HepG2 (cell line): Measurements from ENCODE around the gene CDCA5. TPM values are rescaled to one million over a fixed set of nuclear protein-coding genes. Genes with fewer than 3 reads are reported as not detected.

ENCODE experiments used
- E2F5 ChIP-seq: sonication (generic); formaldehyde crosslinking; conservative IDR thresholded peaks from 2 replicates; pipeline ENCODE4 v1.4.0; 2020; ENCODE audit warnings: missing genetic modification reagents
- GMEB1 ChIP-seq: sonication (generic); formaldehyde crosslinking; IDR thresholded peaks from 2 replicates; pipeline ENCODE4 v1.5.1; 2020; ENCODE audit warnings: missing genetic modification reagents, mild to moderate bottlenecking, borderline replicate concordance
- GTF2F1 ChIP-seq: fragments of 150-350 bp; IDR thresholded peaks from 2 replicates; pipeline ENCODE4 v1.6.1; 2014; ENCODE audit warnings: low read length
- HINFP ChIP-seq: sonication (generic); formaldehyde crosslinking; IDR thresholded peaks from 2 replicates; pipeline ENCODE4 v1.4.0; 2020; ENCODE audit warnings: low read depth, mild to moderate bottlenecking, missing genetic modification reagents
- HMGXB4 ChIP-seq, 2 experiments: sonication (generic) in 1 of 2; formaldehyde crosslinking in 1 of 2; IDR thresholded peaks; 2 replicates each; pipeline versions ENCODE4 v1.4.0 to v1.6.1; 2018 to 2020; ENCODE audit warnings: missing genetic modification reagents in 2 of 2, borderline replicate concordance in 1 of 2, low read depth in 1 of 2, mild to moderate bottlenecking in 1 of 2, missing biosample characterization in 1 of 2
- MEIS2 ChIP-seq: sonication (generic); formaldehyde crosslinking; IDR thresholded peaks from 2 replicates; pipeline ENCODE4 v1.9.0; 2021; ENCODE audit warnings: mild to moderate bottlenecking, missing genetic modification reagents
- MTA3 ChIP-seq: sonication (generic); formaldehyde crosslinking; IDR thresholded peaks from 2 replicates; pipeline ENCODE4 v1.4.0; 2020; ENCODE audit warnings: missing genetic modification reagents
- ONECUT2 ChIP-seq: sonication (generic); formaldehyde crosslinking; IDR thresholded peaks from 2 replicates; pipeline ENCODE4 v1.4.0; 2020; ENCODE audit warnings: missing genetic modification reagents
- PAXIP1 ChIP-seq: sonication (generic); formaldehyde crosslinking; conservative IDR thresholded peaks from 2 replicates; pipeline ENCODE4 v1.4.0; 2020; ENCODE audit warnings: mild to moderate bottlenecking, missing genetic modification reagents, moderate library complexity
- SRSF4 ChIP-seq: fragments of 200-400 bp; formaldehyde crosslinking; IDR thresholded peaks from one replicate; pipeline ENCODE4 v1.6.1; 2018; ENCODE audit warnings: mild to moderate bottlenecking, low read depth, low read length, moderate library complexity; ENCODE audit not compliant: poor library complexity, severe bottlenecking
- UBTF ChIP-seq: sonication (generic); formaldehyde crosslinking; IDR thresholded peaks from 2 replicates; pipeline ENCODE4 v1.4.0; 2020; ENCODE audit warnings: mild to moderate bottlenecking, missing genetic modification reagents
- YY1 ChIP-seq: IDR thresholded peaks from 2 replicates; pipeline ENCODE4 v1.6.1; 2011; ENCODE audit warnings: low read length, low read depth, moderate library complexity, mild to moderate bottlenecking; ENCODE audit not compliant: insufficient read depth, insufficient replicate concordance
- ZMYM3 ChIP-seq: sonication (generic); formaldehyde crosslinking; IDR thresholded peaks from 2 replicates; pipeline ENCODE4 v1.5.1; 2020; ENCODE audit warnings: mild to moderate bottlenecking, missing genetic modification reagents
- ZNF17 ChIP-seq: sonication (generic); formaldehyde crosslinking; IDR thresholded peaks from 2 replicates; pipeline ENCODE4 v1.5.0; 2020; ENCODE audit warnings: mild to moderate bottlenecking, missing genetic modification reagents
- ZNF563 ChIP-seq: sonication (generic); formaldehyde crosslinking; IDR thresholded peaks from 2 replicates; pipeline ENCODE4 v1.8.0; 2022; ENCODE audit warnings: mild to moderate bottlenecking, moderate library complexity, missing genetic modification reagents
- polyA plus RNA-seq, 8 experiments: library from polyadenylated mRNA; depleted of rRNA in 3 of 8; stranded (reverse) in 7 of 8; unstranded in 1 of 8; fragments of >200 nt; fragmentation: Illumina TruSeq in 4 of 8; extraction: Trizol in 4 of 8; gene quantifications; 2 replicates each; pipeline versions ENCODE4 v1.2.1 to v1.2.3, GENCODE V29; 2011 to 2016; ENCODE audit warnings: low read depth in 4 of 8, missing spikeins in 1 of 8, mixed read lengths in 1 of 8; ENCODE audit not compliant: insufficient read depth in 1 of 8
- total RNA-seq, 5 experiments: library from RNA; depleted of rRNA; stranded (reverse); fragments of >200 nt; fragmentation: Illumina TruSeq; extraction: Trizol; gene quantifications; 2 replicates each; pipeline ENCODE4 v1.2.3, GENCODE V29; 2016; ENCODE audit warnings: low read depth in 1 of 5

The CDCA5 gene
- total and polyA plus RNA-seq, 2 of the 13 experiments (the other 11 are each of a cell fraction or from before 2014, with no cell fraction given) = 13.5 to 50.6 TPM

- TF ChIP-seq ZMYM3 (no peak), ZNF17 (CRISPR knock-in tag) (no peak), MTA3 (CRISPR knock-in tag) (no peak), SRSF4 (peak; percentile 73), HINFP (CRISPR knock-in tag) (no peak; the same call in none of the 2 replicates), GMEB1 (CRISPR knock-in tag) (peak; percentile 91; the same call in 1 of the 2 replicates), UBTF (CRISPR knock-in tag) (peak; percentile 100), ZNF563 (CRISPR knock-in tag) (peak; percentile 58), GTF2F1 (no peak), HMGXB4 (CRISPR knock-in tag; IDR thresholded peaks at IDR 0.05; ENCODE audit: borderline replicate concordance in 1 of 2, low read depth in 1 of 2) (peak; percentile 54 to 92), YY1 (peak; percentile 65), MEIS2 (CRISPR knock-in tag) (no peak; the same call in none of the 2 replicates), ONECUT2 (CRISPR knock-in tag) (no peak), E2F5 (no peak; the same call in 1 of the 2 replicates), PAXIP1 (CRISPR knock-in tag) (peak; percentile 56)
These were observed 33.6 kb upstream of the CDCA5 start, which contains the start of gene ZNHIT2 (continued) for GRCh38 chr11:65117206-65118096.
